Activated T-helper 1 cell treated with anti-CD3 and anti-CD28 coated beads, Interleukin-12 subunit alpha, Interleukin-12 subunit beta, Interleukin-2, Interleukin-4 antibody, amounts not matched to agents 30 ng/mL and 10 ng/mL and 1 ng/mL, durations not matched to agents 14 hours and 24 hours and 36 hours (primary cell): Measurements from ENCODE around the gene ANO2. TPM values are rescaled to one million over a fixed set of nuclear protein-coding genes. Genes with fewer than 3 reads are reported as not detected.

Experiments
- DNase-seq: peaks from one replicate; pipeline ENCODE4 v3.0.0; 2021; ENCODE audit warnings: low spot score
- H3K27ac Mint-ChIP-seq: one replicate; pipeline ENCODE4 v1.8.0; 2021; ENCODE audit warnings: mild to moderate bottlenecking, mixed read lengths
- H3K27me3 Mint-ChIP-seq: one replicate; pipeline ENCODE4 v1.8.0; 2022; ENCODE audit warnings: mild to moderate bottlenecking, moderate library complexity, mixed read lengths; ENCODE audit not compliant: insufficient read depth
- H3K36me3 Mint-ChIP-seq: one replicate; pipeline ENCODE4 v1.8.0; 2021; ENCODE audit warnings: low read depth, mixed read lengths
- H3K4me1 Mint-ChIP-seq: one replicate; pipeline ENCODE4 v1.8.0; 2021; ENCODE audit warnings: low read depth, mixed read lengths
- H3K4me3 Mint-ChIP-seq: one replicate; pipeline ENCODE4 v1.8.0; 2021; ENCODE audit warnings: mild to moderate bottlenecking, moderate library complexity, mixed read lengths
- H3K9me3 Mint-ChIP-seq: one replicate; pipeline ENCODE4 v1.8.0; 2021; ENCODE audit warnings: mixed read lengths
- intact Hi-C: fragments of 100-400 bp; cut with micrococcal nuclease; formaldehyde crosslinking; loops from one replicate; pipeline ENCODE4 v1.15.1; 2024
- total RNA-seq: library from RNA; stranded (reverse); gene quantifications from 2 replicates; pipeline ENCODE4 v1.2.3, GENCODE V29; 2022

ANO2 gene
- total RNA-seq, 1 donor from 2014 or later, result not detected

- Mint-ChIP-seq H3K9me3 (no peaks in the 10 kb centered on the region), H3K4me1 (no peaks in the 10 kb centered on the region), H3K4me3 (no peak overlapping the region), H3K27me3 (peaks cover 9% of the 10 kb centered on the region), H3K36me3 (no peaks in the 10 kb centered on the region), H3K27ac (no peak overlapping the region)
- intact Hi-C loops, result no loop called here
- DNase-seq, result no peak
Observed at GRCh38 chr12:5953835-5954586, 9.0 kb upstream of the ANO2 start.

DNA sequence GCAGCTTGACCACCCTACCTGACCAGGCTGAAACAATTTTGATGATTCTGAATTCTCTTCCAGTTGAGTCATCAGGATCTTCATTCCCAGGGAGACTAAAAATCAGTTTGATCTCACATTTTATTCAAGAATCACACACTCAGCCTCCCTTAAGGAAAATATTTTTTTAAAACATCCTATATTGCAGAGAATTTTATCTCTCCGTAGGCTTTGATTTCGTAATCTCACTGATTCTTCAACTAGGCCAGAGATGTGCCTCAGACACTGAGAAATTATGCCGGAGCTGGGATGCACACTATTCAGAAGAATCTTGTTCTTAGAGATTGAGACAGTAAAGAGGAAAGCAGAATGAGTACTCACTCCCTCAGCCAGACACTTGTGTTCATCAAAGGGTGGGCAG, 7.0 kb upstream of the ANO2 start:
- peaks cover 6% of the 10 kb centered on the region for H3K27me3 Mint-ChIP-seq
- H3K27ac Mint-ChIP-seq, result no peak overlapping the region
- no peak overlapping the region for H3K4me3 Mint-ChIP-seq
- DNase-seq, result no peak
- intact Hi-C loops, result no loop called here
- H3K36me3 Mint-ChIP-seq, result no peaks in the 10 kb centered on the region
- H3K9me3 Mint-ChIP-seq, result no peaks in the 10 kb centered on the region
- H3K4me1 Mint-ChIP-seq, result no peaks in the 10 kb centered on the region

DNA sequence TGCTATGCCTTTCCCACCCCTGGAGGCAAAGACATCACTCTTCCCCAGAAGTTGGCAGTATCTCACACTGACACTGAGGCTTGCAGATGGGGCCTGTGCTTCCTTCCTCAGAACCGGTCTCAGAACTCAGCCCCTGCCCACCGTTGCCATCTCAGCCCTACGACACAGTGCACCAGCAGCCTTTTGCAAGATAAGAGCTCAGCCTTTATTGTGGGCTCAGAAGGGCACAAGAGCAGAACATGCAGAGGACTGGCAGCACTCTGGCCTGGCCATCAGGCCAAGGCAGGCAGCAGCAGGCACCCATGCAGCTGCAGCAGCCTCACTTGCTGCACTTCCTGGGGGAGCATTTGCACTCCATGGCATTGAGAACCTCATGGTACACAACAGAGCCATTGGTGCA, 3.6 kb upstream of the ANO2 start:
- H3K4me1 Mint-ChIP-seq, result no peaks in the 10 kb centered on the region
- H3K9me3 Mint-ChIP-seq, result no peaks in the 10 kb centered on the region
- H3K27ac Mint-ChIP-seq, result no peak overlapping the region
- DNase-seq, result no peak
- intact Hi-C loops, result no loop called here
- no peak overlapping the region for H3K4me3 Mint-ChIP-seq
- H3K27me3 Mint-ChIP-seq, result peaks cover 33% of the 10 kb centered on the region
- H3K36me3 Mint-ChIP-seq, result no peaks in the 10 kb centered on the region

DNA sequence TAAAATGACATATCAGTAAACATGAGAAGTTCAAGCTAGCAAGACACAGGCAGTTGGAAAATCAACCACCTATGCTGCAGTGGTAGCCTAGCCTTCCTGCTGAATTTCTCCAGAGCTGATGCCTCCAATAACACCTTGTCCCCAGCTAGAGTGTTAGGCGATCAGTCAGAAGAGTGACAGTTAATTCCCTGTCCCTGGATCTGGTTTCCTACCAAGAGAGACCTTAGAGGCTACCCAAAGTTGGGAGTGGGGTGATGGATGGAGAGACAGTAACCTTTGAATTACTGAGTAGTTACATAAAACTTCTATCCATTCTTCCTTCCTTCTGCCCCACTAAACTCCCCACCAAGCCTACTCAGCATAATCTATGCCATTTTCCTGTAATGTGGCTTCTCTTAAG, 1.9 kb upstream of the ANO2 start:
- Mint-ChIP-seq H3K4me1 (no peaks in the 10 kb centered on the region), H3K36me3 (no peaks in the 10 kb centered on the region), H3K9me3 (no peaks in the 10 kb centered on the region), H3K27me3 (peaks cover 44% of the 10 kb centered on the region), H3K4me3 (no peak overlapping the region), H3K27ac (no peak overlapping the region)
- intact Hi-C loops, result no loop called here
- DNase-seq, result no peak

DNA sequence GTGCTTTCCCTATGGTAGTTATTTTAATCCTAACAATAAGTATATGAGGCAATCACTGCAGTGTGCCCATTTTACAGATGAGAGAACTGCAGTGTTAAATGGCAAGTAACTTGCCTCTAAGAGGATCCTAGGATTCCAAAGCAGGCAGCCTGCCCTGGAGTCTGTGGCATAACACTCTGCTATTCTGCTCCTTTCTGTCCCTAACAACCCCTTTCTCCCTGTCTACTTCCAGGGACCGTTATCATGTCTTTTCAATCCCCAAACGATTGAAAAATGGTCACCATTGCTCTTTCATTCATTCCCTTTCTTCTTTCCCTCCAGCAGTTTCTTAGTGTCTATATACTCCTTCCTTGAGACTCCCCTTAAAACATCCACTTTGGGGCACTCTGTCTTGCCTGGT, 1.3 kb upstream of the ANO2 start:
- Mint-ChIP-seq H3K4me3 (no peak overlapping the region), H3K27ac (no peak overlapping the region), H3K27me3 (peaks cover 44% of the 10 kb centered on the region), H3K4me1 (no peaks in the 10 kb centered on the region), H3K9me3 (no peaks in the 10 kb centered on the region), H3K36me3 (no peaks in the 10 kb centered on the region)
- no peak for DNase-seq
- intact Hi-C loops, result no loop called here

DNA sequence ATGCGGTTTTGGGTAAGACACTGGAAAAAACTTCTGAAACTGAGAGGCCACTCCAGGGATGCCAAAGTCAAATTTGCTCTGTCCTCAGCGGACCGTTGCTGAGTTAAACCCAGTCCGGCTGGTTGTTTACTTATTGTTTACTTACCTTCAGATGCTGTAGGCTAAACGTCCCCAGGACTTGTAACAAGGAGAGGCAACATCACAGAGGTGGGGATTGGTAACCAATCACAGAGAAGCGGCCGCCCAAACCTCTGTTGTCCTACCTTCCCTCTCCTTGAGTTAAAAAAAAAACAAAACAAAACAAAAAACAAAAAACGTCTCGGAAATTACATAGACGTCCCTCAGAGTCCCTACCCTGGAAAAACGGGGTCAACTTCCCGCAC, 380 bp downstream of the ANO2 start:
- no peaks in the 10 kb centered on the region for H3K4me1 Mint-ChIP-seq
- intact Hi-C loops, result no loop called here
- H3K27me3 Mint-ChIP-seq, result peaks cover 45% of the 10 kb centered on the region
- no peaks in the 10 kb centered on the region for H3K36me3 Mint-ChIP-seq
- H3K4me3 Mint-ChIP-seq, result no peak overlapping the region
- no peaks in the 10 kb centered on the region for H3K9me3 Mint-ChIP-seq
- no peak overlapping the region for H3K27ac Mint-ChIP-seq
- DNase-seq, result no peak

GRCh38 chr12:5944053-5944452, 1.0 kb downstream of the ANO2 start:
- Mint-ChIP-seq H3K27ac (no peak overlapping the region), H3K9me3 (no peaks in the 10 kb centered on the region), H3K4me1 (no peaks in the 10 kb centered on the region), H3K27me3 (peaks cover 45% of the 10 kb centered on the region), H3K36me3 (no peaks in the 10 kb centered on the region), H3K4me3 (no peak overlapping the region)
- no peak for DNase-seq
- intact Hi-C loops, result no loop called here

DNA sequence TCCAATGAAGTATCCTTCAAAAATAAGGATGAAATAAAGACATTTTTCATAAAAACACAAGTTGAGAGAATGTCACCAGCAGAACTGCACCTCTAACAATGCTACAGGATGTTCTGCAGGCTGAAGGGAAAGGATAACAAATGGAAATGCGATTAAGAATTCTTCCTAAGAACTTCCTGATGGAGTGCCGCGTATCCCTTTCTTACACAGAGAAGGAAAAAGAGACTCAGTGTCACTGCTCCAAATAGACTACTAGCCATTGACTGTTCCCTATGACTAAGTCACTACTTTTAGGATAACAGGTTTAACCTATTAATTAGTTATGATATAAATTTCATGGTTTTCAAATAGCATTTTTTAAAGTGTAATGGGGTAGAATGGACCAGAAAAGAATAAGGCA, 3.2 kb downstream of the ANO2 start:
- intact Hi-C loops, result no loop called here
- DNase-seq, result no peak
- Mint-ChIP-seq H3K27ac (no peak overlapping the region), H3K4me3 (no peak overlapping the region), H3K36me3 (no peaks in the 10 kb centered on the region), H3K4me1 (no peaks in the 10 kb centered on the region), H3K9me3 (no peaks in the 10 kb centered on the region), H3K27me3 (peaks cover 44% of the 10 kb centered on the region)

- Mint-ChIP-seq H3K27me3 (no peaks in the 10 kb centered on the region), H3K36me3 (no peaks in the 10 kb centered on the region), H3K4me1 (no peaks in the 10 kb centered on the region), H3K9me3 (peaks cover 13% of the 10 kb centered on the region), H3K27ac (no peak overlapping the region), H3K4me3 (no peak overlapping the region)
- no peak for DNase-seq
- intact Hi-C loops, result no loop called here
Observed at GRCh38 chr12:5927732-5928516, 17.1 kb downstream of the ANO2 start.

- intact Hi-C loops, result no loop called here
- H3K27ac Mint-ChIP-seq, result no peak overlapping the region
- no peaks in the 10 kb centered on the region for H3K4me1 Mint-ChIP-seq
- DNase-seq, result no peak
- peaks cover 3% of the 10 kb centered on the region for H3K9me3 Mint-ChIP-seq
- H3K36me3 Mint-ChIP-seq, result no peaks in the 10 kb centered on the region
- H3K4me3 Mint-ChIP-seq, result no peak overlapping the region
- H3K27me3 Mint-ChIP-seq, result no peaks in the 10 kb centered on the region
Observed at GRCh38 chr12:5925646-5926045, 19.4 kb downstream of the ANO2 start.

DNA sequence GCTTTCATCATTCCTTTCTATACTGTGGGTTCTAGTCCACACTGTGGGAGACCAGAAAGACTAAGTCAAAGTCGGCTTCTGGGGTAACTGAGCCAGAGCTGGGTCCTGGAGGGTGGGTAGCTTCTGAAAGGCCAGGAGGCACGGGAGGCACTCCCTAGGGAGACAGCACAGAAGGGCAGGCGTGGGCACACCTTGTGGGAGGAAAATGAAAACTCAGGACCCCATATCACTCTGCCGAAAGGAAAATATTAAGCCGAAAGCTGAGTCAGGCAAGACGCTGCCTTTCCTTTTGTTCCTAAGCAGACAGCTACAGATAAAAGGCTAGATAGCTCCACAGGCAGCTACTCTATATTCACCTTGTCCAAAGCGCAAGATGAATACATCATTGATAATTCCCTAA, 20.7 kb downstream of the ANO2 start:
- DNase-seq, result no peak
- H3K27ac Mint-ChIP-seq, result no peak overlapping the region
- no peaks in the 10 kb centered on the region for H3K9me3 Mint-ChIP-seq
- H3K36me3 Mint-ChIP-seq, result no peaks in the 10 kb centered on the region
- no peak overlapping the region for H3K4me3 Mint-ChIP-seq
- H3K4me1 Mint-ChIP-seq, result no peaks in the 10 kb centered on the region
- no peaks in the 10 kb centered on the region for H3K27me3 Mint-ChIP-seq
- intact Hi-C loops, result no loop called here

- H3K36me3 Mint-ChIP-seq, result no peaks in the 10 kb centered on the region
Observed at GRCh38 chr12:5923751-5924150, 21.3 kb downstream of the ANO2 start.

DNA sequence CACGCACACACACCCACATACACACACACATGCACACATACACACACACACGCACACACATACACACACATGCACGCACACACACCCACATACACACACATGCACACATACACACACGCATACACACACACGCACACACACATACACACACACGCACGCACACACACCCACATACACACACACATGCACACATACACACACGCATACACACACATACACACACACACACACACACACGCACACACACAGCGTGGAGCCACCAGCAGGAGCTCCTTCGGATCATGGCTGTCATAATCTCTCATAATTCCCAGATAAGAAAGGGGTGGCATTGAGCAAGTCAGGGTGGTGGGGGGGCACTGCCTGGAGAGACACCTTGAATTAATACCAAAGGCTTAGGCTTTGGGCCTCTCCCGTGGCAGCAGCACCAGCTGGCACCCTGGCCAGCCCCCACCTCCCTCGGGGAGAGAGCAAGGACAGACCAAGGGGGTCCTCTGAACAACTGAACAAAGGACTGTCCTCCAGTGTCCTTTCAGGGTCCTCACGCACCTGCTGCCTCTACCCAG, 21.9 kb downstream of the ANO2 start:
- H3K36me3 Mint-ChIP-seq, result no peaks in the 10 kb centered on the region
- H3K9me3 Mint-ChIP-seq, result no peaks in the 10 kb centered on the region
- no peak overlapping the region for H3K27ac Mint-ChIP-seq
- DNase-seq, result no peak
- no peak overlapping the region for H3K4me3 Mint-ChIP-seq
- intact Hi-C loops, result no loop called here
- no peaks in the 10 kb centered on the region for H3K4me1 Mint-ChIP-seq
- H3K27me3 Mint-ChIP-seq, result no peaks in the 10 kb centered on the region

More at GRCh38 chr12:5923751-5924150, 21.3 kb downstream of the ANO2 start:
- Mint-ChIP-seq H3K4me3 (no peak overlapping the region), H3K9me3 (no peaks in the 10 kb centered on the region), H3K4me1 (no peaks in the 10 kb centered on the region), H3K27ac (no peak overlapping the region), H3K27me3 (no peaks in the 10 kb centered on the region)
- intact Hi-C loops, result no loop called here
- no peak for DNase-seq
